ENCODE measurements around the gene BOLA2. TPM values are rescaled to one million over a fixed set of nuclear protein-coding genes. Genes with fewer than 3 reads are reported as not detected.
"Not testable (repeated sequence)": the region's sequence is repeated elsewhere in the genome, so short reads cannot be mapped to it uniquely, and the experiment has no call there.

The BOLA2 gene
- total and polyA plus RNA-seq, 2 donors (not counting 1 experiment from before 2014, with no cell fraction given) = 9.0 to 17.5 TPM

DNA sequence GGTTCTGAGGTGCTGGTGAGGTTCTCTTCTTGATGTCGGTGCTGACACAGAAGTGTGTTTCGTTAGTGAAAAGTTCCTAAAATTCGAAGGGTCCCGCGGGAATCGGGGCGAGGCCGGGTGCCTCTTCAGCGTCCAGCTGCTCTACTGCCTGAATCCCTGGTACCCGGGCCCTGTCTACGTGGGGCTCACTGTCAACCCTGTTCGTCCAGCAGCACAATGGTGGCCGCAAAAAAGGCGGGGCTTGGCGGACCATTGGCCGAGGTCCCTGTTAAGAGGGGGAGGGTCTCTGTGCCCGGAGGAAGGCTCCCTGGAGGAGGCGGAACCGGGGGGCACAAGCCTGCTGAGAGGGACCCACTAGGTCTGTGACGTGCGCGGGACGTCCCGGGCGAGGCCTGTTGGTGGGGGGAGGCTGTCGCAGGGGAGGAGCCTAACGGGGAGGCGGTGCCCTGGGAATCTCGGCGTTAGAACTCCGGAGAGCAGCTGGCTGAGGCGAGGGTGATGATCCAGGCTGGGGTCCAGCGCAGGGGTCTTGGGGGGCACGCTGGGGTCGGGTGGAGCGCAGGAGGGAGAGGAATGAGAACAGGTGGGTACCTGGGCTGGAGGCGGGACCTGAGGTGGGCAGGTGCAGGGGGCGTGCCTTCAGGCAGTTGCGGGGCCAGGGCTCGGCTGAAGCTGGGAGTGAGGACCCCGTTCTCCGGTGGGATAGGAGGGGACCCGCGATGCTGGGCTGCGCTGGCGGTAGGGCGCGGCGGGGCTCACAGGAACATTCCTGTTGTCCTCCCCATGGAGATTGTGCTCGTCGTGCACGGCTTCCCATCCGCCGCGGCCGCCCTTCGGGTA, 12.1 kb upstream of the BOLA2 start:
- H2AFZ ChIP-seq (ENCODE audit: low read length); H3K4me1 ChIP-seq (ENCODE audit: control insufficient read depth, extremely low read depth, insufficient read depth, low read length); H3K9me3 ChIP-seq (ENCODE audit: control insufficient read depth, insufficient read depth, low read depth, low read length); H3K36me3 ChIP-seq (ENCODE audit: control insufficient read depth, insufficient read depth, low read length); H3K4me3 ChIP-seq (replicated peaks in 1 of 4; ENCODE audit: control extremely low read depth in 1 of 4, insufficient read depth in 1 of 4, low read depth in 3 of 4, low read length in 4 of 4); H3K9ac ChIP-seq (ENCODE audit: insufficient read depth, low read length); H3K79me2 ChIP-seq (ENCODE audit: control insufficient read depth, insufficient read depth, low read length); H4K20me1 ChIP-seq (ENCODE audit: control insufficient read depth, extremely low read depth, insufficient read depth, low read length); H3K4me2 ChIP-seq (ENCODE audit: extremely low read depth, insufficient read depth, low read length); H3K27ac ChIP-seq (ENCODE audit: insufficient read depth, low read length); DNase-seq (ENCODE audit: low read depth in 2 of 2); H3K27me3 ChIP-seq (ENCODE audit: control insufficient read depth, insufficient read depth, low read length): not testable (repeated sequence)

DNA sequence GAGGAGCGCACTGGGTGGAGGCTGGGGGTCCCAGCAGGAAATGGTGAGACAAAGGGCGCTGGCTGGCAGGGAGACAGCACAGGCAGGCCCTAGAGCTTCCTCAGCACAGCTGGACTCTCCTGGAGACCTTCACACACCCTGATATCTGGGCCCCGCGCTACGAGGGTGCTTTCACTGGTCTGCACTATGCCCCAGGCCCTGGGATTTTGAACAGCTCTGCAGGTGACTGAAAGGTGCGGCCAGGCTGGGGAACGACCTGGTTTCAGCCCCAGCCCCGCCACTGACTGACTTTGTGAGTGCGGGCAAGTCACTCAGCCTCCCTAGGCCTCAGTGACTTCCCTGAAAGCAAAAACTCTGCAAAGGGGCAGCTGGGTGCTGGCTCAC, 6.5 kb upstream of the BOLA2 start:
- not testable (repeated sequence) for H3K79me2 ChIP-seq (ENCODE audit: control insufficient read depth, insufficient read depth, low read length)

DNA sequence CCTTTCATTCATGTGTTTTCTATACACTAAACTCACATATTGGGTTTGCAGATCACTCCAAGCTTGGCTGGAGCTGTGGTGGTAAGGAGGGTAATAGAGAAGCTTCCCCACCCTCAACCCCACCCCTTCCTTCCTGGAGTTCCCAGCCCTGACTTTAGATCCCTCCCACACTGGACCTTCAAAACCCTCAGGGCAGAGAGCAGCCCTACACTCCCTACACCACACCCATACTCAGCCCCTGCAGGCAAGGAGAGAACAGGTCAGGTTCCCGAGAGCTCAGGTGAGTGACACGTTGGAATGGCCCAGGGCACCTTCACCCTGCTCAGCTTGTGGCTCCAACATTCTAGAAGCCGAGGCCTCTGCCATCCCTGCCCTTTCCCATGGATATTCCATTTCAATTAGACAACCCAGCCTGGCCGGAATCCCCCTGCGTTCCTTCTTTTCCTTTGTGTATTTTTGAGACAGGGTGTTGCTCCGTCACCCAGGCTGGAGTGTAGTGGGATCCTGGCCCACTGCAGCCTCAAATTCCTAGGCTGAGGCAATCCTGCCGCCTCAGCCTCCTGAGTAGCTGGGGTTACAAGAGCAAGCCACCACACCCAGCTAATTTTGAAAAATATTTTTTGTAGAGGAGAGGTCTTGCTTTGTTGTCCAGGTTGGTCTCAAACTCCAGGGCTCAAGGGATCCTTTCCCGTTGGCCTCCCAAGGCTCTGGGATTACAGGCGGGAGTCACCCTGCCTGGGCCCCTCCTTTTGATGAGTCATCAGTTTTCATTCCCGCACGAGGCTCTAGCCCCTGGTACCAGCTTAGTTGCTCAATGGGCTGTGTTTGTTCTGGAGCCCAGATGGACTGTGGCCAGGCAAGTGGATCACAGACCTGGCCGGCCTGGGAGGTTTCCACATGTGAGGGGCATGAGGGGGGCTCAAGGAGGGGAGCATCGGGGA, 5.8 kb upstream of the BOLA2 start, which contains the start of gene SULT1A4:
SULT1A4 (plus strand) TSS at position 208 of the 941 bp plus-strand sequence. CDS start 1,473 bp downstream, outside the sequence.
- H3K4me3 ChIP-seq (replicated peaks in 1 of 4; ENCODE audit: control extremely low read depth in 1 of 4, insufficient read depth in 1 of 4, low read depth in 3 of 4, low read length in 4 of 4); H3K36me3 ChIP-seq (ENCODE audit: control insufficient read depth, insufficient read depth, low read length); H3K79me2 ChIP-seq (ENCODE audit: control insufficient read depth, insufficient read depth, low read length); H3K4me2 ChIP-seq (ENCODE audit: extremely low read depth, insufficient read depth, low read length); DNase-seq (ENCODE audit: low read depth in 2 of 2); H3K27ac ChIP-seq (ENCODE audit: insufficient read depth, low read length); H2AFZ ChIP-seq (ENCODE audit: low read length); H3K9me3 ChIP-seq (ENCODE audit: control insufficient read depth, insufficient read depth, low read depth, low read length); H3K4me1 ChIP-seq (ENCODE audit: control insufficient read depth, extremely low read depth, insufficient read depth, low read length); H4K20me1 ChIP-seq (ENCODE audit: control insufficient read depth, extremely low read depth, insufficient read depth, low read length); H3K27me3 ChIP-seq (ENCODE audit: control insufficient read depth, insufficient read depth, low read length); H3K9ac ChIP-seq (ENCODE audit: insufficient read depth, low read length): not testable (repeated sequence)

More for the DNA sequence above, 6.5 kb upstream of the BOLA2 start:
- DNase-seq (ENCODE audit: low read depth in 2 of 2); H3K4me1 ChIP-seq (ENCODE audit: control insufficient read depth, extremely low read depth, insufficient read depth, low read length); H3K4me2 ChIP-seq (ENCODE audit: extremely low read depth, insufficient read depth, low read length); H4K20me1 ChIP-seq (ENCODE audit: control insufficient read depth, extremely low read depth, insufficient read depth, low read length); H3K36me3 ChIP-seq (ENCODE audit: control insufficient read depth, insufficient read depth, low read length); H3K9me3 ChIP-seq (ENCODE audit: control insufficient read depth, insufficient read depth, low read depth, low read length); H3K4me3 ChIP-seq (replicated peaks in 1 of 4; ENCODE audit: control extremely low read depth in 1 of 4, insufficient read depth in 1 of 4, low read depth in 3 of 4, low read length in 4 of 4); H3K27me3 ChIP-seq (ENCODE audit: control insufficient read depth, insufficient read depth, low read length); H2AFZ ChIP-seq (ENCODE audit: low read length); H3K27ac ChIP-seq (ENCODE audit: insufficient read depth, low read length); H3K9ac ChIP-seq (ENCODE audit: insufficient read depth, low read length): not testable (repeated sequence)

DNA sequence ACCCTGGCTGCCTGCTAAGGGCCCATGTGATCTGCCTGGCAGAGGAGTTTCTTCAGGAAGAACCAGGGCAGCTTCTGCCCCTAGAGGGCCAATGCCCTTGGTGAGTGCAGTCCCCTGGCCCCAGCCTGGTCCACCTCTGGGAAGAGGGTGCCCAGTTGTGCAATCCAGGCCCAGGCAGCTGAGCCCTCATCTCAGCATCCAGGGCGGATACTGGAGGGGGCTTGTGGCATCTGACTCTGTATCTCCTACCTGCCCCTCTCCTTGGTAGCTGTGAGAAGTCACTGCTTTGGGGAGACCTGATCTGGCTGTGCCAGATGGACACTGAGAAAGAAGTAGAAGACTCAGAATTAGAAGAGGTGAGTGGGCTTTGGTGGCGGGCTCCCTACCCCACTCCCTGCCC, 3.5 kb upstream of the BOLA2 start:
- not testable (repeated sequence) for DNase-seq (ENCODE audit: low read depth in 2 of 2); H3K4me2 ChIP-seq (ENCODE audit: extremely low read depth, insufficient read depth, low read length); H3K9ac ChIP-seq (ENCODE audit: insufficient read depth, low read length); H3K36me3 ChIP-seq (ENCODE audit: control insufficient read depth, insufficient read depth, low read length); H3K4me1 ChIP-seq (ENCODE audit: control insufficient read depth, extremely low read depth, insufficient read depth, low read length); H4K20me1 ChIP-seq (ENCODE audit: control insufficient read depth, extremely low read depth, insufficient read depth, low read length); H3K27ac ChIP-seq (ENCODE audit: insufficient read depth, low read length); H3K4me3 ChIP-seq (replicated peaks in 1 of 4; ENCODE audit: control extremely low read depth in 1 of 4, insufficient read depth in 1 of 4, low read depth in 3 of 4, low read length in 4 of 4); H2AFZ ChIP-seq (ENCODE audit: low read length); H3K9me3 ChIP-seq (ENCODE audit: control insufficient read depth, insufficient read depth, low read depth, low read length); H3K27me3 ChIP-seq (ENCODE audit: control insufficient read depth, insufficient read depth, low read length); H3K79me2 ChIP-seq (ENCODE audit: control insufficient read depth, insufficient read depth, low read length)

DNA sequence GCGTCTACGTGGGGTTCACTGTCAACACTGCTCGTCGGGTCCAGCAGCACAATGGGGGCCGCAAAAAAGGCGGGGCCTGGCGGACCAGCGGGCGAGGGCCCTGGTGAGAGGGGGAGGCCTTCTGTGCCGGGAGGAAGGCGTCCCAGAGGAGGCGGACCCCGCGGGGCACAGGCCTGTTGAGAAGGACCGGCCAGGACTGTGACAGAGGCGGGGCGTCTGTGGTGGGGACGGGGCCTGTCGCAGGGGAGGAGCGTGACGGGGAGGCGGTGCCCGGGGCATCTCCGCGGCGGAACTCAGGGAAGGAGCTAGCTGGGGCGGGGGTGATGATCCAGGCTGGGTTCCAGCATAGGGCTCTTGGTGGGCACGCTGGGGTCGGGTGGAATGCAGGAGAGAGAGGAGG, 677 bp upstream of the BOLA2 start:
- DNase-seq (ENCODE audit: low read depth in 2 of 2); H3K36me3 ChIP-seq (ENCODE audit: control insufficient read depth, insufficient read depth, low read length); H3K9me3 ChIP-seq (ENCODE audit: control insufficient read depth, insufficient read depth, low read depth, low read length): not testable (repeated sequence)

DNA sequence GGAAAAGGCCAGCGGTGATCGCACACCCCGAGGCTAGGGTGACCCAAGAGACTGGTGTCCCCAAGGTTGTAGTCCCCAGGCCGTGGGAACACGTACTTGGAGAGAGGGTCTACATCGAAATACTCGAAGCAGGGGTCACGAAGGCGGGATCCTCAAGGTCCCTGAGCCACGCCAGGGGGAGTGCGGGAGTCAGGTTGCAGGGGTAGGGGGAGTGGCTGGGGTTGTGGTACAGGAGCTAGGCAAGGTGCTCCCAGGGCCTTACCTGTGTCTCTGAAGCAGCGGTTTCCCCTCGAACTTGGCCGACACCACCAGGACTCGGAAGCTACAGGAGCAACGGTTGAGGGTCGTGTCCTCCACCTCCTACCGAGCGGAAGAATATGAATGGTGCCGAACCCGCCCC, 397 bp downstream of the BOLA2 start:
- H2AFZ ChIP-seq (ENCODE audit: low read length); H3K4me3 ChIP-seq (replicated peaks in 1 of 4; ENCODE audit: control extremely low read depth in 1 of 4, insufficient read depth in 1 of 4, low read depth in 3 of 4, low read length in 4 of 4); H3K79me2 ChIP-seq (ENCODE audit: control insufficient read depth, insufficient read depth, low read length): not testable (repeated sequence)

More for the DNA sequence above, 677 bp upstream of the BOLA2 start:
- H3K4me3 ChIP-seq (replicated peaks in 1 of 4; ENCODE audit: control extremely low read depth in 1 of 4, insufficient read depth in 1 of 4, low read depth in 3 of 4, low read length in 4 of 4); H3K4me2 ChIP-seq (ENCODE audit: extremely low read depth, insufficient read depth, low read length); H3K79me2 ChIP-seq (ENCODE audit: control insufficient read depth, insufficient read depth, low read length); H4K20me1 ChIP-seq (ENCODE audit: control insufficient read depth, extremely low read depth, insufficient read depth, low read length); H3K9ac ChIP-seq (ENCODE audit: insufficient read depth, low read length); H2AFZ ChIP-seq (ENCODE audit: low read length); H3K4me1 ChIP-seq (ENCODE audit: control insufficient read depth, extremely low read depth, insufficient read depth, low read length); H3K27ac ChIP-seq (ENCODE audit: insufficient read depth, low read length); H3K27me3 ChIP-seq (ENCODE audit: control insufficient read depth, insufficient read depth, low read length): not testable (repeated sequence)

More for the DNA sequence above, 397 bp downstream of the BOLA2 start:
- not testable (repeated sequence) for DNase-seq (ENCODE audit: low read depth in 2 of 2); H3K4me1 ChIP-seq (ENCODE audit: control insufficient read depth, extremely low read depth, insufficient read depth, low read length); H3K9ac ChIP-seq (ENCODE audit: insufficient read depth, low read length); H3K27ac ChIP-seq (ENCODE audit: insufficient read depth, low read length); H3K36me3 ChIP-seq (ENCODE audit: control insufficient read depth, insufficient read depth, low read length); H3K27me3 ChIP-seq (ENCODE audit: control insufficient read depth, insufficient read depth, low read length); H3K4me2 ChIP-seq (ENCODE audit: extremely low read depth, insufficient read depth, low read length); H3K9me3 ChIP-seq (ENCODE audit: control insufficient read depth, insufficient read depth, low read depth, low read length); H4K20me1 ChIP-seq (ENCODE audit: control insufficient read depth, extremely low read depth, insufficient read depth, low read length)

All from fibroblast of lung (primary cell).